A549 (cell line): ENCODE data around the gene FBXL20. TPM values are rescaled to one million over a fixed set of nuclear protein-coding genes. Genes with fewer than 3 reads are reported as not detected.

ENCODE experiments used
- ATAC-seq, 2 experiments: fragments of 200-7000 bp in 1 of 2; fragments of >200 bp in 1 of 2; cut with Nextera tagmentation in 1 of 2; cut with Tn5 transposase in 1 of 2; 3 replicates each; pipeline versions ENCODE4 v1.8.0 to v1.9.1; 2018 to 2020; ENCODE audit warnings: mild to moderate bottlenecking in 1 of 2, moderate library complexity in 1 of 2
- CTCF ChIA-PET: fragments of 300-600 bp; sonication (Branson Sonifier 250); formaldehyde crosslinking; extraction: SDS; loops from one replicate; lab custom pipeline; 2021; ENCODE audit warnings: antibody characterized with exemption, inconsistent platforms; lab: Yijun Ruan, JAX
- POLR2A ChIA-PET: fragments of 350-600 bp; formaldehyde crosslinking; extraction: SDS; loops from one replicate; lab custom pipeline; 2021; ENCODE audit warnings: antibody characterized with exemption, inconsistent platforms; lab: Yijun Ruan, JAX
- DNase-seq, 2 experiments: peaks; one replicate each; pipeline versions ENCODE4 v3.0.0 to v3.0.0-alpha.2; 2011 to 2016; ENCODE audit warnings: low read depth in 1 of 2, low spot score in 1 of 2
- FAIRE-seq: peaks from 2 replicates; lab custom pipeline; 2011; peaks lifted over from hg19 to GRCh38; lab: Jason Lieb, UNC
- H3K27ac ChIP-seq, 2 experiments: fragments of >200 bp; sonication (Bioruptor Twin); formaldehyde crosslinking; 3 replicates each; pipeline ENCODE4 v1.5.1; 2016 to 2017
- H3K4me1 ChIP-seq: fragments of >200 bp; sonication (Bioruptor Twin); formaldehyde crosslinking; 3 replicates; pipeline ENCODE4 v1.6.1; 2016
- H3K4me2 ChIP-seq: fragments of >200 bp; sonication (Bioruptor Twin); formaldehyde crosslinking; 3 replicates; pipeline ENCODE4 v1.6.1; 2016
- H3K4me3 ChIP-seq: fragments of >200 bp; sonication (Bioruptor Twin); formaldehyde crosslinking; 3 replicates; pipeline ENCODE4 v1.5.1; 2016
- H3K9me3 ChIP-seq: fragments of >200 bp; sonication (Bioruptor Twin); formaldehyde crosslinking; 3 replicates; pipeline ENCODE4 v1.6.1; 2016
- BHLHE40 ChIP-seq: IDR thresholded peaks from 2 replicates; pipeline ENCODE4 v1.6.1; 2012; ENCODE audit warnings: low read depth, low read length, inconsistent platforms
- CBX2 ChIP-seq: fragments of 200-600 bp; sonication (generic); IDR thresholded peaks from 2 replicates; pipeline ENCODE4 v1.6.1; 2016; ENCODE audit warnings: low read depth, mild to moderate bottlenecking, borderline replicate concordance
- CEBPB ChIP-seq, 2 experiments: fragments of >200 bp in 1 of 2; sonication (Bioruptor Twin) in 1 of 2; formaldehyde crosslinking in 1 of 2; IDR thresholded peaks; 2 replicates each; pipeline ENCODE4 v1.6.1; 2012 to 2016
- CHD4 ChIP-seq: fragments of 200-600 bp; sonication (generic); IDR thresholded peaks from 2 replicates; pipeline ENCODE4 v1.6.1; 2016; ENCODE audit warnings: antibody characterized with exemption, mild to moderate bottlenecking, borderline replicate concordance
- EHF ChIP-seq: fragments of 250-450 bp; sonication (Bioruptor Pico); IDR thresholded peaks from 2 replicates; pipeline ENCODE4 v1.5.0; 2020; ENCODE audit warnings: mild to moderate bottlenecking
- ELK1 ChIP-seq: fragments of 150-350 bp; IDR thresholded peaks from 2 replicates; pipeline ENCODE4 v1.6.1; 2014; ENCODE audit warnings: low read depth, mild to moderate bottlenecking, low read length
- FOSB ChIP-seq: fragments of 250-450 bp; sonication (Bioruptor Pico); IDR thresholded peaks from 2 replicates; pipeline ENCODE4 v1.5.0; 2020; ENCODE audit warnings: mild to moderate bottlenecking, moderate library complexity
- GATA3 ChIP-seq: IDR thresholded peaks from 2 replicates; pipeline ENCODE4 v1.6.1; 2012; ENCODE audit warnings: borderline replicate concordance
- HES2 ChIP-seq: fragments of >200 bp; sonication (Bioruptor Twin); formaldehyde crosslinking; IDR thresholded peaks from 2 replicates; pipeline ENCODE4 v1.6.1; 2016
- HEYL ChIP-seq: fragments of 250-450 bp; sonication (Bioruptor Pico); IDR thresholded peaks from 2 replicates; pipeline ENCODE4 v1.8.0; 2021; ENCODE audit warnings: mild to moderate bottlenecking, moderate library complexity
- HOXA7 ChIP-seq: fragments of 250-450 bp; sonication (Bioruptor Pico); IDR thresholded peaks from 2 replicates; pipeline ENCODE4 v1.5.0; 2020; ENCODE audit warnings: mild to moderate bottlenecking, moderate library complexity
- JUNB ChIP-seq: fragments of >200 bp; sonication (Bioruptor Twin); formaldehyde crosslinking; IDR thresholded peaks from 2 replicates; pipeline ENCODE4 v1.6.1; 2016
- MAZ ChIP-seq: fragments of 150-350 bp; IDR thresholded peaks from 2 replicates; pipeline ENCODE4 v1.6.1; 2014; ENCODE audit warnings: antibody characterized with exemption, low read depth, low read length, borderline replicate concordance
- NFE2L2 ChIP-seq: fragments of 150-350 bp; conservative IDR thresholded peaks from 2 replicates; pipeline ENCODE4 v1.6.1; 2014; ENCODE audit warnings: low read length
- NPAS2 ChIP-seq: fragments of 250-450 bp; sonication (Bioruptor Pico); IDR thresholded peaks from 2 replicates; pipeline ENCODE4 v1.8.0; 2022; ENCODE audit warnings: mild to moderate bottlenecking, moderate library complexity, borderline replicate concordance
- NR3C1 ChIP-seq: fragments of >200 bp; sonication (Bioruptor Twin); formaldehyde crosslinking; IDR thresholded peaks from 3 replicates; pipeline ENCODE4 v1.6.1; 2017
- PHF8 ChIP-seq: fragments of 200-600 bp; sonication (generic); IDR thresholded peaks from 2 replicates; pipeline ENCODE4 v1.6.1; 2016; ENCODE audit warnings: low read depth, mild to moderate bottlenecking, antibody characterized with exemption, moderate library complexity, borderline replicate concordance
- POLR2A ChIP-seq: IDR thresholded peaks from 2 replicates; pipeline ENCODE4 v1.6.1; 2012; ENCODE audit warnings: mild to moderate bottlenecking, low read length
- POLR2AphosphoS2 ChIP-seq: conservative IDR thresholded peaks from 2 replicates; pipeline ENCODE4 v1.6.1; 2012; ENCODE audit warnings: low read length, improper control_type of control experiment, inconsistent platforms
- RAD21 ChIP-seq, 2 experiments: fragments of >200 bp in 1 of 2; sonication (Bioruptor Twin) in 1 of 2; formaldehyde crosslinking in 1 of 2; IDR thresholded peaks in 1 of 2; conservative IDR thresholded peaks in 1 of 2; 2 replicates in 1 of 2; 3 replicates in 1 of 2; pipeline ENCODE4 v1.6.1; 2012 to 2018; ENCODE audit warnings: inconsistent platforms in 1 of 2
- REST ChIP-seq: fragments of 200-600 bp; sonication (generic); IDR thresholded peaks from 2 replicates; pipeline ENCODE4 v1.6.1; 2016; ENCODE audit warnings: antibody characterized with exemption, mild to moderate bottlenecking, moderate library complexity
- RNF2 ChIP-seq: fragments of 200-600 bp; sonication (generic); IDR thresholded peaks from 2 replicates; pipeline ENCODE4 v1.6.1; 2016; ENCODE audit warnings: low read depth, mild to moderate bottlenecking, antibody characterized with exemption, moderate library complexity, borderline replicate concordance
- SMC3 ChIP-seq: fragments of >200 bp; sonication (Bioruptor Twin); formaldehyde crosslinking; IDR thresholded peaks from 3 replicates; pipeline ENCODE4 v1.6.1; 2018; ENCODE audit warnings: inconsistent platforms
- SREBF2 ChIP-seq: fragments of 450-650 bp; IDR thresholded peaks from 2 replicates; pipeline ENCODE4 v1.6.1; 2014; ENCODE audit warnings: mild to moderate bottlenecking, moderate library complexity
- TFCP2L1 ChIP-seq: fragments of 250-450 bp; sonication (Bioruptor Pico); IDR thresholded peaks from 2 replicates; pipeline ENCODE4 v1.5.0; 2021; ENCODE audit warnings: mild to moderate bottlenecking
- TP53 ChIP-seq: fragments of 250-450 bp; sonication (Bioruptor Pico); IDR thresholded peaks from 2 replicates; pipeline ENCODE4 v1.5.0; 2021; ENCODE audit warnings: mild to moderate bottlenecking, moderate library complexity
- ZC3H11A ChIP-seq: fragments of 450-650 bp; IDR thresholded peaks from 2 replicates; pipeline ENCODE4 v1.6.1; 2014; ENCODE audit warnings: antibody characterized with exemption, mild to moderate bottlenecking
- ZFP36 ChIP-seq: fragments of 450-650 bp; IDR thresholded peaks from 2 replicates; pipeline ENCODE4 v1.6.1; 2014; ENCODE audit warnings: borderline replicate concordance; ENCODE audit not compliant: partially characterized antibody
- ZNF302 ChIP-seq: fragments of 250-450 bp; sonication (Bioruptor Pico); IDR thresholded peaks from 2 replicates; pipeline ENCODE4 v1.9.0; 2021; ENCODE audit warnings: inconsistent platforms, mild to moderate bottlenecking, moderate library complexity
- ZSCAN20 ChIP-seq: fragments of 250-450 bp; sonication (Bioruptor Pico); IDR thresholded peaks from 2 replicates; pipeline ENCODE4 v1.8.0; 2022; ENCODE audit warnings: mild to moderate bottlenecking, moderate library complexity
- WGBS: methylation state at CpG from one replicate; pipeline ENCODE4 v1.1.6; 2017; ENCODE audit errors: missing lambda C conversion rate; 5-methylcytosine and 5-hydroxymethylcytosine counted together
- polyA plus RNA-seq, 4 experiments: library from polyadenylated mRNA; depleted of rRNA in 3 of 4; stranded (reverse); fragments of >200 nt; fragmentation: RNase III in 1 of 4; extraction: RNeasy Plus Mini Kit Qiagen cat#74134 plus additional on column Dnase treatment in 1 of 4; gene quantifications; 2 replicates in 3 of 4; 3 replicates in 1 of 4; pipeline ENCODE4 v1.2.3, GENCODE V29; 2011 to 2017
- TF ChIP-seq, protein P1 (sequence below): IDR thresholded peaks from 2 replicates; pipeline ENCODE4 v1.6.1; 2012; ENCODE audit warnings: low read depth, borderline replicate concordance
- TF ChIP-seq, protein P2 (sequence below): fragments of >200 bp; sonication (Bioruptor Twin); formaldehyde crosslinking; IDR thresholded peaks from 3 replicates; pipeline ENCODE4 v1.6.1; 2016
- TF ChIP-seq, protein P3 (sequence below): fragments of 250-450 bp; sonication (Bioruptor Pico); IDR thresholded peaks from 2 replicates; pipeline ENCODE4 v1.5.0; 2021; ENCODE audit warnings: mild to moderate bottlenecking, moderate library complexity, borderline replicate concordance

FBXL20 gene
- polyA plus RNA-seq, 2 of the 4 experiments (the other 2 are of a cell fraction) = 5.7 to 6.7 TPM

- ChIA-PET POLR2A (interaction anchor here (0.6 to 2.1 kb wide), 5 partner anchors 12 to 202 kb away, joined by 4 to 14 read pairs (median 10); partner anchors contain the start of genes CDK12, MED1 and RPL19), CTCF (interaction anchor here (1.6 kb wide), 1 partner anchor 122 kb away, joined by 3 read pairs; no protein-coding TSS in a partner anchor)
- TF ChIP-seq RAD21 (conservative IDR thresholded peaks at IDR 0.05 in 1 of 2, IDR thresholded peaks at IDR 0.05 in 1 of 2) (no peak), CEBPB (IDR thresholded peaks at IDR 0.05) (no peak), NR3C1 (no peak), HES2 (no peak), ZFP36 (no peak), SMC3 (no peak), POLR2AphosphoS2 (peak; percentile 73), RNF2 (no peak), CHD4 (no peak), CBX2 (no peak), FOSB (CRISPR knock-in tag) (no peak), NFE2L2 (no peak), NPAS2 (CRISPR knock-in tag) (no peak), ELK1 (no peak), PHF8 (no peak), ZNF302 (CRISPR knock-in tag) (no peak), REST (no peak), GATA3 (peak; percentile 51), MAZ (no peak), TFCP2L1 (CRISPR knock-in tag) (no peak), EHF (CRISPR knock-in tag) (no peak), SREBF2 (no peak), TP53 (CRISPR knock-in tag) (no peak), HOXA7 (CRISPR knock-in tag) (no peak), BHLHE40 (no peak), ZSCAN20 (CRISPR knock-in tag) (no peak), JUNB (no peak), HEYL (CRISPR knock-in tag) (no peak), POLR2A (no peak), ZC3H11A (no peak)
- TF ChIP-seq, protein P1, sequence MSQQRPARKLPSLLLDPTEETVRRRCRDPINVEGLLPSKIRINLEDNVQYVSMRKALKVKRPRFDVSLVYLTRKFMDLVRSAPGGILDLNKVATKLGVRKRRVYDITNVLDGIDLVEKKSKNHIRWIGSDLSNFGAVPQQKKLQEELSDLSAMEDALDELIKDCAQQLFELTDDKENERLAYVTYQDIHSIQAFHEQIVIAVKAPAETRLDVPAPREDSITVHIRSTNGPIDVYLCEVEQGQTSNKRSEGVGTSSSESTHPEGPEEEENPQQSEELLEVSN = peak; percentile 99
- TF ChIP-seq, protein P2, sequence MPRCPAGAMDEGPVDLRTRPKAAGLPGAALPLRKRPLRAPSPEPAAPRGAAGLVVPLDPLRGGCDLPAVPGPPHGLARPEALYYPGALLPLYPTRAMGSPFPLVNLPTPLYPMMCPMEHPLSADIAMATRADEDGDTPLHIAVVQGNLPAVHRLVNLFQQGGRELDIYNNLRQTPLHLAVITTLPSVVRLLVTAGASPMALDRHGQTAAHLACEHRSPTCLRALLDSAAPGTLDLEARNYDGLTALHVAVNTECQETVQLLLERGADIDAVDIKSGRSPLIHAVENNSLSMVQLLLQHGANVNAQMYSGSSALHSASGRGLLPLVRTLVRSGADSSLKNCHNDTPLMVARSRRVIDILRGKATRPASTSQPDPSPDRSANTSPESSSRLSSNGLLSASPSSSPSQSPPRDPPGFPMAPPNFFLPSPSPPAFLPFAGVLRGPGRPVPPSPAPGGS = no peak
- TF ChIP-seq, protein P3, sequence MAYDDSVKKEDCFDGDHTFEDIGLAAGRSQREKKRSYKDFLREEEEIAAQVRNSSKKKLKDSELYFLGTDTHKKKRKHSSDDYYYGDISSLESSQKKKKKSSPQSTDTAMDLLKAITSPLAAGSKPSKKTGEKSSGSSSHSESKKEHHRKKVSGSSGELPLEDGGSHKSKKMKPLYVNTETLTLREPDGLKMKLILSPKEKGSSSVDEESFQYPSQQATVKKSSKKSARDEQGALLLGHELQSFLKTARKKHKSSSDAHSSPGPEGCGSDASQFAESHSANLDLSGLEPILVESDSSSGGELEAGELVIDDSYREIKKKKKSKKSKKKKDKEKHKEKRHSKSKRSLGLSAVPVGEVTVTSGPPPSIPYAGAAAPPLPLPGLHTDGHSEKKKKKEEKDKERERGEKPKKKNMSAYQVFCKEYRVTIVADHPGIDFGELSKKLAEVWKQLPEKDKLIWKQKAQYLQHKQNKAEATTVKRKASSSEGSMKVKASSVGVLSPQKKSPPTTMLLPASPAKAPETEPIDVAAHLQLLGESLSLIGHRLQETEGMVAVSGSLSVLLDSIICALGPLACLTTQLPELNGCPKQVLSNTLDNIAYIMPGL = no peak
Observed at GRCh38 chr17:39402244-39402889, 941 bp upstream of the FBXL20 start.

More at GRCh38 chr17:39402244-39402889, 941 bp upstream of the FBXL20 start:
- DNase-seq (peak; percentile 97 to 98), FAIRE-seq (peak; percentile 54), ATAC-seq (peak; percentile 75 to 86)
- WGBS = under 1% methylated on average over 20 of the region's 53 CpGs
- peaks cover 53% of the 10 kb centered on the region for H3K4me1 ChIP-seq
- H3K4me3 ChIP-seq = peak overlapping the region; percentile 90
- peak overlapping the region; percentile 68 for H3K4me2 ChIP-seq
- peak overlapping the region; percentile 84 to 95 for H3K27ac ChIP-seq
- H3K9me3 ChIP-seq = no peaks in the 10 kb centered on the region
